Activated naive CD4-positive, alpha-beta T cell treated with anti-CD3 and anti-CD28 coated beads, Interleukin-2, amount 50 U/mL, for 16 hours (primary cell): ENCODE measurements around the gene UGGT1.
A peak's percentile ranks its signal among the peaks of the same experiment; 100 is the strongest.

ENCODE experiments used
- DNase-seq: peaks from one replicate; pipeline ENCODE4 v3.0.0-alpha.2; 2020

Gene UGGT1

DNA sequence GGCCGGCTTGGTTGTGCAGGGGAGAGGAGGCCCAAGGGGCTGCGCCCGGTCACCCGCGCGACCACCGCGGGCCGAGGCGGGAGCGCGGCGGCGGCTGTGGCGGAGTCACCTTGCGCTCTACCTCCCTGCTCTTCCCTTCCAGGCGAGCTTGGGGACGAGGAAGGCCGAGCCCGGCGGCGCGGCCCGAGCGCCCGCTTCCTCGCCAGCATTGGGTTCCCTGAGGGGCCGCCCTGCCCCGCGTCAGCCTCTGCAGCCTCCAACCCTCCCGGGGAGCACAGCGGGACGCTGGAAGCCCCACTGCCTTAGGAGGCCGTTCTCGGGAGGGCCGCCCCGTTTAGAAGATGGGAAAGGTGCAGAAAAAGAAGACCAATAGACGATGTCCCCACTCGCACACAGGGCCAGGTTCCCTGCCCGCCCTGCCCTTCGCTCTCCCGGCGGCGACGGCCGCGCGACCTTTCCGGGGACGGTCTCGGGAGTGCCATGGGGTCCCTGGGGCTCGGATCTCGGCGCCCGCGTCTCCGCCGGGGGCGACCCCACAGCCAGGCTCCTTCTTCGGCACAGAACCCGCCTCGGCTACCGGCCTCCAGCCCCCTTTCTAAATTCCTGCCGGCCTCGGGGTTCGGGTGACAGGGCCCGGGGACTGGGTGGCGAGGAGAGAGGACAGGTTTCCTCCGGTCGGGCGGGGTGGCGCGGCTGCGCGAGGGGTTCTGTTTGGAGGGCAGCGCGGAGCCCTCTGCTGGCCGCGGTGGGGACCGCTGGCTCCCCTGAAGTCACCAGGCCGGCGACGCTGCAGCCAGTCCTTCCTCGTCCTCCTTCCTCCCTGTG, 142.2 kb downstream of the UGGT1 start:
- peak; percentile 89 for DNase-seq

- no peak for DNase-seq
Measured at GRCh38 chr2:128233790-128234395, 142.9 kb downstream of the UGGT1 start.

- no peak for DNase-seq
Measured at GRCh38 chr2:128234613-128235012, 143.6 kb downstream of the UGGT1 start.

DNA sequence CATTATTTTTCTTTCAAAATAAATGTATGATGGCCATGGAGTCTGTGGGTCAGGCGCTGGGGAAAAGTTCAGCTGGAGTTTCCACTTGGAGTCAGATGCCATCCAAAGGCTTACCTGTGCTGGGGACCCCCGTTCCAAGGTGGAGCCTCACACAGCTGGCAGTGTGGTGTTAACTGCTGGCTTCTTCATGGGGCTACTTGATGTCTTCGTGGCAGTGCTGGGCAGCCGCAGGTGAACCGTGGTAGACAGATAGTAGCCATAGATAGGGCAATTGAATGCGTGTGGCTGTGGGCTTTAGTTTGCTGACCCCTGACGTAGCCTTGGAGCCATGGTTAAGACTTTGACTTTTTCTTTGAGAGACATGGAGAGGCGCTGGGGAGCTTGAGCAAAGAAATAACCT, 144.6 kb downstream of the UGGT1 start:
- DNase-seq = no peak

GRCh38 chr2:128236491-128237035, 145.6 kb downstream of the UGGT1 start:
- DNase-seq = no peak

DNA sequence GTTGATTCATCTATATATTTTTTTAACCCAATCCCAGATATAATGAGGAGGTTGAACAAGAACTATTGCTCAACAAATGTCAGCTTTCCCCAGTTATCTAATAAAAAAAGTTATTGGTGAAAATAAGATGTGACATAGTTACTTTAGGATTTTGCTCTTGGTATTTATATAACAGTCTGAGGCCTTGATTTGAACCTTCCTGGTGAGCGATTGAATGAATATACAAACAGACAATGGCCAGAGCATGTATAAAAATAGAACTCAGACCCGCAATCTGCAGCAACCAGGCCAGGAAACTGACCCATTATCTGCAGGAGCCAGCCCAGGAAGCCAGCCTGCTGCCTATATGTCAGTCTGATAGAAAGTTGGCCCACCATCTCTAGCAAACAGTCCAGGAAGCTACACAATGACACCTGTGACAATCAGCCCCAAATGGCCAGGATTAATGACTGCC, 146.1 kb downstream of the UGGT1 start:
- DNase-seq = no peak

GRCh38 chr2:128237911-128238697, 147.1 kb downstream of the UGGT1 start:
- DNase-seq = no peak

DNA sequence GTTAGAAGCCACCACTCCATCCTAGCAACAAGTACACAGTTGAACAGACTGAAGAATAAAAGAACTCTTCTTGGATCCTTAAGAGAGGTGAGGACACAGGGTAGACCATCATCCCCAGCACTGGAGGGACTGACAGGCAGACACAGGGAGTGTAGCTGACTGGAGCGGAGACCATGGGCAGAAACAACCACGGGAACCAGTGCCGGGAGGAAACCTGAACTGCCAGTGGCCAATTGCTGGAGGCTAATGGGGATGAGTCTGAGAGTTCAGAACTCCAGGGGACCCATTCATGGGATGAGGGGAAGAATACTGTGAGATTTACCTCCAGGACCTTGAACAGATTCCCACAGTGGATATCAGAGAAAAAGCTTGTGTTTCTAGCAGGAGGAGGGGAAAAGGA, 150.9 kb downstream of the UGGT1 start:
- no peak for DNase-seq
